Karpas-422 (cell line): ENCODE results near the gene ATP6V0D1. TPM values are rescaled to one million over a fixed set of nuclear protein-coding genes. Genes with fewer than 3 reads are reported as not detected.

Experiments
- DNase-seq: peaks from one replicate; pipeline ENCODE4 v3.0.0-alpha.2; 2015
- H2AFZ ChIP-seq: fragments of 200-600 bp; sonication (generic); 2 replicates; pipeline ENCODE4 v1.6.1; 2014; ENCODE audit warnings: antibody characterized with exemption, low read length, mixed read lengths
- H3K27ac ChIP-seq: fragments of 200-600 bp; sonication (generic); 2 replicates; pipeline ENCODE4 v1.5.1; 2014; ENCODE audit warnings: mild to moderate bottlenecking, low read length, moderate library complexity
- H3K27me3 ChIP-seq: fragments of 200-600 bp; sonication (generic); 2 replicates; pipeline ENCODE4 v1.6.1; 2014; ENCODE audit warnings: low read length, mixed read lengths
- H3K36me3 ChIP-seq: fragments of 200-600 bp; sonication (generic); 2 replicates; pipeline ENCODE4 v1.6.1; 2014; ENCODE audit warnings: low read length, mixed read lengths; ENCODE audit not compliant: insufficient read depth
- H3K4me1 ChIP-seq: fragments of 200-600 bp; sonication (generic); 2 replicates; pipeline ENCODE4 v1.6.1; 2014; ENCODE audit warnings: mild to moderate bottlenecking, low read length, mixed read lengths
- H3K4me2 ChIP-seq: fragments of 200-600 bp; sonication (generic); 2 replicates; pipeline ENCODE4 v1.6.1; 2014; ENCODE audit warnings: low read length, low read depth, mild to moderate bottlenecking; ENCODE audit not compliant: poor library complexity, severe bottlenecking
- H3K4me3 ChIP-seq: fragments of 200-600 bp; sonication (generic); 2 replicates; pipeline ENCODE4 v1.5.1; 2014; ENCODE audit warnings: mild to moderate bottlenecking, antibody characterized with exemption, low read length, mixed read lengths
- H3K79me2 ChIP-seq: fragments of 200-600 bp; sonication (generic); 2 replicates; pipeline ENCODE4 v1.6.1; 2014; ENCODE audit warnings: mild to moderate bottlenecking, low read length, mixed read lengths
- H3K9ac ChIP-seq: fragments of 200-600 bp; sonication (generic); 2 replicates; pipeline ENCODE4 v1.6.0; 2014; ENCODE audit warnings: low read length
- H3K9me2 ChIP-seq: fragments of 200-600 bp; sonication (generic), shearing (Covaris generic); replicated peaks from 2 replicates; pipeline ENCODE4 v1.6.0; 2014; ENCODE audit warnings: mild to moderate bottlenecking, low read length, moderate library complexity; ENCODE audit not compliant: insufficient read depth
- H3K9me3 ChIP-seq: fragments of 300-700, 200-600 bp; sonication (generic); 2 replicates; pipeline ENCODE4 v1.6.1; 2014; ENCODE audit warnings: low read length, mixed read lengths
- H4K20me1 ChIP-seq: fragments of 200-600 bp; sonication (generic); 2 replicates; pipeline ENCODE4 v1.6.1; 2014; ENCODE audit warnings: mild to moderate bottlenecking, antibody characterized with exemption, low read length, low read depth; ENCODE audit not compliant: insufficient read depth
- total RNA-seq: library from RNA; depleted of rRNA; stranded (reverse); fragments of >200 nt; shearing (Covaris generic); gene quantifications from 2 replicates; pipeline ENCODE4 v1.2.3, GENCODE V29; 2014; ENCODE audit warnings: low replicate concordance

ATP6V0D1 gene
- total RNA-seq, 1 experiment from 2014 or later, result 83.4 TPM

- no peak overlapping the region for H2AFZ ChIP-seq
- no peaks in the 10 kb centered on the region for H3K36me3 ChIP-seq
- H3K27me3 ChIP-seq, result no peaks in the 10 kb centered on the region
- no peak overlapping the region for H3K27ac ChIP-seq
- 0 out of 2 replicates have a peak, but pooled peaks cover 4% of the 10 kb centered on the region for H4K20me1 ChIP-seq
- no peaks in the 10 kb centered on the region for H3K79me2 ChIP-seq
- DNase-seq, result no peak
- H3K9me3 ChIP-seq, result no peaks in the 10 kb centered on the region
- H3K9ac ChIP-seq, result no peak overlapping the region
- no peak overlapping the region for H3K4me3 ChIP-seq
- H3K4me1 ChIP-seq, result no peaks in the 10 kb centered on the region
- H3K4me2 ChIP-seq, result no peak overlapping the region
- no peaks in the 10 kb centered on the region for H3K9me2 ChIP-seq
Observed at GRCh38 chr16:67448580-67448979, 32.4 kb downstream of the ATP6V0D1 start.

GRCh38 chr16:67447508-67448076, 33.4 kb downstream of the ATP6V0D1 start:
- no peak overlapping the region for H2AFZ ChIP-seq
- H3K4me3 ChIP-seq, result no peak overlapping the region
- no peak overlapping the region for H3K4me2 ChIP-seq
- no peaks in the 10 kb centered on the region for H3K9me2 ChIP-seq
- no peaks in the 10 kb centered on the region for H3K79me2 ChIP-seq
- H3K27me3 ChIP-seq, result no peaks in the 10 kb centered on the region
- H3K27ac ChIP-seq, result no peak overlapping the region
- peak; percentile 93 for DNase-seq
- H3K36me3 ChIP-seq, result no peaks in the 10 kb centered on the region
- no peaks in the 10 kb centered on the region for H3K9me3 ChIP-seq
- no peaks in the 10 kb centered on the region for H3K4me1 ChIP-seq
- 0 out of 2 replicates have a peak, but pooled peaks cover 4% of the 10 kb centered on the region for H4K20me1 ChIP-seq
- no peak overlapping the region for H3K9ac ChIP-seq

- Histone ChIP-seq H2AFZ (no peak overlapping the region), H3K9ac (no peak overlapping the region), H3K9me2 (no peaks in the 10 kb centered on the region), H3K9me3 (no peaks in the 10 kb centered on the region), H3K4me1 (no peaks in the 10 kb centered on the region), H3K79me2 (no peaks in the 10 kb centered on the region), H3K27me3 (no peaks in the 10 kb centered on the region), H3K36me3 (no peaks in the 10 kb centered on the region), H3K4me2 (no peak overlapping the region), H3K4me3 (no peak overlapping the region), H4K20me1 (0 out of 2 replicates have a peak, but pooled peaks cover 4% of the 10 kb centered on the region), H3K27ac (no peak overlapping the region)
- no peak for DNase-seq
Observed at GRCh38 chr16:67446968-67447507, 33.9 kb downstream of the ATP6V0D1 start.

DNA sequence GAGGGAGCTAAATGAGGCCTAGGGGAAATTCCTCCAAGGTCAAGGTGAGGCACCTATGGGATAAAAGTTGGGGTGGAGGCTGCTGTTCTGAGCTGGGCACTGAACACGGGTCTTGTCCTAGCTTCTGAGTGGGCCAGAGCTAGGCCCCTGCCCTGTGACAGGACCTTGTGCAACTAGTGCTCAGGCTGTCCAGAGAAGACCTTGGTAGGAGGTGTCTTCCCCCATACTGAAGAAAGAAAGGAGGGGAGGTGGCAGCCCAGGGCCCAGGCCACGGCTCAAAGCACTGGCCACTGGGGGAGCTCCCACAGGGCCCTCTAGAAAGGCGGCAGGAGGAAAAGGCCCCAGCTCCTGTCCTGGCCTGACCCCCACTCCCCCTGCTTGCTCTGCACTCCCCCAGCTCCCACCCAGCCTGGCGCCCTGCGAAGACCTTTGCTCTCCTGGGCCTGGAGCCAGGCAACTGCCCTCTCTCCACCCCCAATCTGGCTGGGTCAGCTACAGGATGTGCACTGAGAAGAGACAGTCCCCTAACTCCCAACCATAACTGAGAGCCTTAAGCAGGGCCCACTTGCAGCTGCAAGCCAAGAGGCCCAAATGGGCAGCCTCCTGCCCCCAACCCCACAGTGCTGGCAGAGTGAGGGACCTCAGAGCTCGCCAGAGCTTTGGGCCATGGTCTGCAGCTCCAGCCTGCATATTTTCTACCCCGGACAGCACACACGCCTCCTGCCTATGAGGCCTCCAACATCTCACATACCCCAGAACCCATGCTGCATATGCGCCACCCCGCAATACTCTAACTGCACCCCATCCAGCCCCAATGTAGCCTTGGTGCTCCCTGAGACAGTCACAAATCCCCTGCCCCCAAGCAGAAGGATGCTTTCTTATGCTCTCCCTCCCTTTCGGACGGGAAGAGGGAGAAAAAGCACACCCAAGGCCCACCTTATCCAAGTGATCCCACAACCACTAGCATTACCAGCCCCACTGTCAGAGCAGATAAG, 34.7 kb downstream of the ATP6V0D1 start:
- Histone ChIP-seq H3K36me3 (no peaks in the 10 kb centered on the region), H3K27ac (no peak overlapping the region), H3K9me3 (no peaks in the 10 kb centered on the region), H4K20me1 (0 out of 2 replicates have a peak, but pooled peaks cover 4% of the 10 kb centered on the region), H3K9me2 (no peaks in the 10 kb centered on the region), H3K4me3 (no peak overlapping the region), H3K79me2 (no peaks in the 10 kb centered on the region), H3K27me3 (no peaks in the 10 kb centered on the region), H3K9ac (no peak overlapping the region), H3K4me1 (no peaks in the 10 kb centered on the region), H3K4me2 (no peak overlapping the region), H2AFZ (no peak overlapping the region)
- no peak for DNase-seq

- no peaks in the 10 kb centered on the region for H3K4me1 ChIP-seq
- H3K27me3 ChIP-seq, result no peaks in the 10 kb centered on the region
- no peaks in the 10 kb centered on the region for H3K9me3 ChIP-seq
- no peak overlapping the region for H3K4me2 ChIP-seq
- H3K9ac ChIP-seq, result no peak overlapping the region
- no peak for DNase-seq
- H3K4me3 ChIP-seq, result no peak overlapping the region
- 0 out of 2 replicates have a peak, but pooled peaks cover 4% of the 10 kb centered on the region for H4K20me1 ChIP-seq
- no peaks in the 10 kb centered on the region for H3K9me2 ChIP-seq
- H3K36me3 ChIP-seq, result no peaks in the 10 kb centered on the region
- H3K27ac ChIP-seq, result no peak overlapping the region
- H2AFZ ChIP-seq, result no peak overlapping the region
- H3K79me2 ChIP-seq, result no peaks in the 10 kb centered on the region
Observed at GRCh38 chr16:67445441-67445912, 35.5 kb downstream of the ATP6V0D1 start.

DNA sequence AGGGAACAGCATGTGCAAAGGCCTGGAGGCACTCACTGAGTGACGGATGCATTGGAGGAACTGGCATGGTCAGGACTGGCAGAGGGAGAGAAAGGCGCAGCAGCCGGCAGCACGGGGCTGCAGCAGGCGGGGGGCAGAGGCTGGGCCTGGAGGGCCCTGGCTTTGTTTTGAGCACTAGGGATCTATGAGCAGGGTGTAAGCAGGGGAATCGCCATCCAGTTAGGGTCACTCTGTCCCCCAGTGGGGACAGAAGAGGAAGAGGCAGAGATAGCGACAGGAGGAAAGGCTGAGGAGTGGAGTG, 35.9 kb downstream of the ATP6V0D1 start:
- Histone ChIP-seq H3K27ac (no peak overlapping the region), H3K4me2 (no peak overlapping the region), H3K79me2 (no peaks in the 10 kb centered on the region), H3K9ac (no peak overlapping the region), H3K27me3 (no peaks in the 10 kb centered on the region), H3K4me1 (no peaks in the 10 kb centered on the region), H2AFZ (no peak overlapping the region), H3K9me2 (no peaks in the 10 kb centered on the region), H3K4me3 (no peak overlapping the region), H4K20me1 (0 out of 2 replicates have a peak, but pooled peaks cover 4% of the 10 kb centered on the region), H3K9me3 (no peaks in the 10 kb centered on the region), H3K36me3 (no peaks in the 10 kb centered on the region)
- DNase-seq, result no peak

DNA sequence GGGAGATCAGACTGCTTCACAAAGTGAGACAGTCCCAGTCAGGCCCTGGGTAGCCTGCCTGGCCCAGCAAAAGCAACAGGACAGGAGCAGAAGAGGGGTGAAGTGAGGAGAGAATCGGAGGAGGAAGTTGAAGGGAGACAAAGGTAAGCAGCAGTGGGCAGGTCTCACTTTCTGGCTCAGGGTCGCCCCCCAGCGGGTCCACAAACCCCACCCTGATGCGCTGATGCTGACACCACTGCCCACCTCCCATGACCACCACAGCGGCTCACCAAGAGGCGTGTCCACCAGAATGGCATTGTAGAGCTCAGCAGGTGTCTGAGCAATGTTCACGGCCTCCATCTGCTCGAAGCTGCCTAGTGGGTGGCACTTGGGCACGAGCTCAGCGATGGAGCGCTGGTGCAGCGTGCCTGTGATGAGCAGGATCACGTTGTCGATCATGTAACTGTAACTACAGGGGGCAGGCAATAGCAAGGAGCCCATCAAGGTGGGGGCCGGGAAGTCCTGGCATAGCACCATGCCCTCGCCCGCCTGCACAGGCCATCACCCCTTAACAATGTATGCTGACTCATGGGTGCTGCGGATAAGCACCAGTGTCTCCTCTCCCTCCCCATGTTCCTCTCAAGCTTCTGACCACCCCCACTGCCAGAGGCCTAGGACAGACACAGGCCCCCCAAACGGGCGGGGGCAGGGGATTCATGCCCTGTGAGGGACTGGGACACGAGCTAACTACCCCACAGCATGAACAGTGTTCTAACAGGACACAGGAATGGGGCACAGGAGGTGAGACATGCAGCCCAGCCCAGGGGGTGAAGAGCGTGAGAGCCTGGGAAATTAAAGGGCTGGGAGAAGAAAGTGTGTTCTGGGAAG, 36.5 kb downstream of the ATP6V0D1 start:
- Histone ChIP-seq H3K9me2 (no peaks in the 10 kb centered on the region), H3K27me3 (no peaks in the 10 kb centered on the region), H3K9ac (no peak overlapping the region), H3K79me2 (no peaks in the 10 kb centered on the region), H3K4me2 (no peak overlapping the region), H3K36me3 (no peaks in the 10 kb centered on the region), H3K9me3 (no peaks in the 10 kb centered on the region), H4K20me1 (0 out of 2 replicates have a peak, but pooled peaks cover 4% of the 10 kb centered on the region), H3K4me3 (no peak overlapping the region), H3K4me1 (no peaks in the 10 kb centered on the region), H3K27ac (no peak overlapping the region), H2AFZ (no peak overlapping the region)
- DNase-seq, result no peak
